NK-92 (cell line): ENCODE measurements around the gene SCAF8.

Source experiments
- DNase-seq: peaks from one replicate; lab custom pipeline; 2025; ENCODE audit not compliant: unreplicated experiment; lab: John Stamatoyannopoulos, UW

Gene SCAF8

GRCh38 chr6:154878871-154879491, 145.8 kb downstream of the SCAF8 start:
- no peak for DNase-seq

GRCh38 chr6:154882107-154882506, 148.9 kb downstream of the SCAF8 start:
- DNase-seq, result no peak
